Measurements from ENCODE around the gene HNRNPUL1. TPM values are rescaled to one million over a fixed set of nuclear protein-coding genes. Genes with fewer than 3 reads are reported as not detected.
"Not testable (repeated sequence)": the region's sequence is repeated elsewhere in the genome, so short reads cannot be mapped to it uniquely, and the experiment has no call there.

The HNRNPUL1 gene
- polyA plus RNA-seq, 1 donor: 166 TPM

- no peak for DNase-seq
These were observed 63.5 kb downstream of the HNRNPUL1 start for GRCh38 chr19:41327576-41328156.

GRCh38 chr19:41328157-41328841, 64.1 kb downstream of the HNRNPUL1 start:
- DNase-seq: no peak

- DNase-seq: no peak
These were observed 64.7 kb downstream of the HNRNPUL1 start for GRCh38 chr19:41328842-41329225.

GRCh38 chr19:41330481-41330880, 66.3 kb downstream of the HNRNPUL1 start:
- DNase-seq: no peak

GRCh38 chr19:41330946-41331678, 66.9 kb downstream of the HNRNPUL1 start:
- DNase-seq: no peak

- DNase-seq: no peak
These were observed 67.8 kb downstream of the HNRNPUL1 start for GRCh38 chr19:41332000-41332399.

GRCh38 chr19:41332468-41332867, 68.3 kb downstream of the HNRNPUL1 start:
- no peak for DNase-seq

GRCh38 chr19:41334793-41335192, 70.6 kb downstream of the HNRNPUL1 start:
- DNase-seq: no peak

GRCh38 chr19:41335467-41335866, 71.3 kb downstream of the HNRNPUL1 start:
- no peak for DNase-seq

GRCh38 chr19:41339936-41340335, 75.8 kb downstream of the HNRNPUL1 start:
- DNase-seq: no peak

- DNase-seq: no peak
These were observed 77.7 kb downstream of the HNRNPUL1 start for GRCh38 chr19:41341669-41342490.

GRCh38 chr19:41344162-41344561, 80.0 kb downstream of the HNRNPUL1 start:
- no peak for DNase-seq

- not testable (repeated sequence) for DNase-seq
These were observed 82.7 kb downstream of the HNRNPUL1 start for GRCh38 chr19:41346916-41347315.

GRCh38 chr19:41350735-41351338, 86.7 kb downstream of the HNRNPUL1 start:
- DNase-seq: no peak

GRCh38 chr19:41351339-41352245, 87.4 kb downstream of the HNRNPUL1 start:
- no peak for DNase-seq

GRCh38 chr19:41352279-41352608, 88.1 kb downstream of the HNRNPUL1 start:
- DNase-seq: no peak

- DNase-seq: no peak
These were observed 88.7 kb downstream of the HNRNPUL1 start for GRCh38 chr19:41352609-41353465.

- DNase-seq: peak; percentile 77
These were observed 89.5 kb downstream of the HNRNPUL1 start, which contains the start of gene TGFB1 for GRCh38 chr19:41353466-41354342. Gene TGFB1 (minus strand): TSS chr19:41353922. CDS start chr19:41353044, 878 bp downstream.

- no peak for DNase-seq
These were observed 90.3 kb downstream of the HNRNPUL1 start for GRCh38 chr19:41354343-41354953.
